CD4-positive, alpha-beta T cell treated with Interleukin-6 at 100 ng/mL for 8 hours (primary cell): Measurements from ENCODE around the gene TEX264.
"Not testable (repeated sequence)": the region's sequence is repeated elsewhere in the genome, so short reads cannot be mapped to it uniquely, and the experiment has no call there.

Experiments used
- DNase-seq: peaks from one replicate; pipeline ENCODE4 v3.0.0-alpha.2; 2020; ENCODE audit warnings: mixed read lengths, low spot score

Gene TEX264

DNA sequence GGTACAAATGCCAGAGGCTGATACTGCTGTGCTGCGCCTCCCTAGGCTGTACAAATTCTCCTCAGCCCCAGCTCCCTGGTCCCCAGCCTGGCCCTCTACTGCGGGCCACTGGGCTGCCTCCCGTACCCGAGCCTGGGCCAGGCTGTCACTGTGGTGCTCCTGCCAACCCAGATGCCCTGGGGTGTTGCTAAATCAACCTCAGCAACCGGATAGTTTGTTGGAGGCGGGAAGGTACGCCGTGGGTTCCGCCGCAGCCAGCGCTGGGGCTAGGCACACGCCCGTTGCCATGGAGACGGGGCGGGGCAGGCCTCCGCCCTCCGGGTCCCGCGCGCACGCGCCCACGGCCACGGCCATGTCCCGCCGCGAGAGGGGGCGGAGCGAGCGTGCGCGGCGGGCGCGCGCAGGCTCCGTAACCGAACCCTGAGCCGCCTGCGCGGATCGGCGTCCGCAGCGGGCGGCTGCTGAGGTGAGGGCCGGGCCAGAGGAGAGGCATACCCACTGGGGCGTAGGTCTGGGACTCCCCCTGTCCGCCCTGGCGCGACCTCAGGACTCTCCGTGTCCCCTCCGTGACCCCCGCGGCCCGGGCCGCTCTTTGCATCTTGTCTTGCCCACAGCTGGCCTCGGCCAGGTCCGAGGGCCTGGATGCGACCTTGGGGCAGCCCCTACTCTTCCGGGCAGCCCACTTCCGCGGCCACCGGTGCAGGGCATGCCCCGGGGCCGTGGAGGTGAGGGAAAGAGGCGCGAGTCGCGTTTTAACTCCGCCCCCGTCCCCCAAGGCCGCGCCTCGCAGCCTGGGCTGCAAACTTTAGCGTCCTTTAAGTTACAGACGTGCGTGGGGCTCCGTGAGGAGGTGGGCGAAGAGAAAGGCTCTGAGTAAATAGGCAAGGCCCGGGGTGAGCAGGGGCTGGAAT lies at the start of gene TEX264:
Gene TEX264, plus strand, starts transcription at position 430 of the 911 bp plus-strand sequence. CDS start 3,053 bp downstream, outside the sequence.
- DNase-seq = peak; percentile 95

GRCh38 chr3:51622413-51622812 lies 48.6 kb upstream of the TEX264 start:
- no peak for DNase-seq

DNA sequence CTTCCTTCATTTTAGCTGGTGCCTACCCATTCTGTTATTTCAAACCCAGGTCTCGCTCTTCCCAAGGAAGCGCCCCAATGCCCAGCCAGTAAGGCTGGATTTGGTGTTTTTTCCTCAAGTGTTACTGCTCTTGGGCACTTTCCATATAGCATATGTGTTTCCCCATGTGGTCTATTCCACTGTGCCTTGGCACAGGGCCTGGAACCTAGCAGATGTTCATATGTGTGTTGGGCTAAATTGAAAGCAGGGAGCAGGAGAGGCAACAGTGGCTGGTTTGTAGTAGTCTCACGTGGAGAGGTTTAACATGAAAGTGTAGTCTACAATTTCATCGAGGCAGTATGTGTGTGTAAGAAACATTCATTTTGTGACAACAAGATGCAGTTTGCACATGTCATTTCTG lies 48.2 kb upstream of the TEX264 start:
- no peak for DNase-seq

DNA sequence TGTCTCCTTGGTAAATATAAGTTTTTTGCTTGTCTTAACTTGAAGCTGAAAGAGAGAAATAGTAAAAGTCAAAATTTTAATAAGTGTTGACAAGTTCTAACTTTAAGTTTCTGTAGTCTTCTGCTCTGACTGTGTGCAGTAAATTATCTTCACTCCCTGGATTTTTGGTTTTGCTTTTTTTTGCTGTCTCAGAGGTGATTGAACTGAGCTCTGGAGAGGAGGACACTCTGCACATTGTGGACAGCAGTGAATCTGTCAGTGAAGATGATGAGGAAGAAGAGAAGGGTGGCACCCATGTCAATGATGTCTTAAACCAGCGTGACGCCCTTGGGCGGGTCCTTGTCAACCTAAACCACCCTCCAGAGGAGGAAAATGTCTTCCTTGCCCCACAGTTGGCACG lies 40.5 kb upstream of the TEX264 start:
- DNase-seq = no peak

DNA sequence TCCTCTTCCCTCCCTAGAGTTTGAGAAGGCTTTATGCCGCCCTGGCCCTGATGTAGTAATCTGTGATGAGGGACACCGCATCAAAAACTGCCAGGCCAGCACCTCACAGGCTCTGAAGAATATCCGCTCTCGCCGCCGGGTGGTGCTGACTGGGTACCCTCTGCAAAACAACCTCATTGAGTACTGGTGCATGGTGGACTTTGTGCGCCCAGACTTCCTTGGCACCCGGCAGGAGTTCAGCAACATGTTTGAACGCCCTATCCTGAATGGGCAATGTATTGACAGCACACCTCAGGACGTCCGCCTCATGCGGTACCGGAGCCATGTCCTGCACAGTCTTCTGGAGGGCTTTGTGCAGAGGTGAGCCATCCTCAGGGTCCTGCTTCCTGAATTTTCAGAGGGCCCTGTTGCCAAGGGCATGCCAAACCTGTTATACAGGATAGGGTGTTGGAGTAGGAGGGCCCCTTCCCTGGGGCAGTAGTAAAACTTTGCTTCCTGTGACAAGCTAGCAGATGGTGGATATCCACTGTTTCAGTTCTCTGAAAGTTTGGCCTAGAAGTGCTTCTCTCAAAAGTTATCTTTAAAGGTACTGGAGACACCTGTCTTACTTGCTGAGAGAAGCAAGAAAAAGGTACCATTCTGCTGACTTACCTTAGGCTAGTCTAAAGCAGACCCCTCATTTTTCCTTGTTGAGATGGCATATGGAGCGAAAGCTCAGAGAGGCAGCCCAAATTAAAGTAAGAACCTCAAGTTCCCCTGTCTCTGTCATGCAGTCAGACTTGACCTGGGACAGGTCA lies 33.7 kb upstream of the TEX264 start:
- DNase-seq = no peak

DNA sequence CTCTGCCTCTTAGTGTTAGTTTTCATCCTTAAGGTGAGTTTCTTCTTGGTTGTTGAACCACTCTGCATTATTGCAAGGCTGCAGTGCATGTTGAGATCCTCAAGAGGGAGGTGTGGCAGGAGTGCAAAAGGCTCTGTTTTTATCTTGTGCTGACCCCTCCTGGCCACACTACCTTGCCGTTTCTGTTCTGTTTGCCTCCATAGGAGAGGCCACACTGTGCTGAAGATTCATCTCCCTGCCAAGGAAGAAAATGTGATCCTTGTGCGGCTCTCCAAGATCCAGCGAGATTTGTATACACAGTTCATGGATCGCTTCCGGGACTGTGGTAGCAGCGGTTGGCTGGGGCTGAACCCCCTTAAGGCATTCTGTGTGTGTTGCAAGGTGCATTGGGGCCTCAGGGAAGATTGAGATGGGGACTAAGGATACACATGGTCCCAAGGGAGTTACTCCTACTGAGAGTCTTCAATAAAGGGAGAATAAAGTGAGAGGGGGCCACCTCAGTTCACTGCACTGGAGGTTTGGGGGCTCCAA lies 33.0 kb upstream of the TEX264 start:
- peak; percentile 7 for DNase-seq

DNA sequence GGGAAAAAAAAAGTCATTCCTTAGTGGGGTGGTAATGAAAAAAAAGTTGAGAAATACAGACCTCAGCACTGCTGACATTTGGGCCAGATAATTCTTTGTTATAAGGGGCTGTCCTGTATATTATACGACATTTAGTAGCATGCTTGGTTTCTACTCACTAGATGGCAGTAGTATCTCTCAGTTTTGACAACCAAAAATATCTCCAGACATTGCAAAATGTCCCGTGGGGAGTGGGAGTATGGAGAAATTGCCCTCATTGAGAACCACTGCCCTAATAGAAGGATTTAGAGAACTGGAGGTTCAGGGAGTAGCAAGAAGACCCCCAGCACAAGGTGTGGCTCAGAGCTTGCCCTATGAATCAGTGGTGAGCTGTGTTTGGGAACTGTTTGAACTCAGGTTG lies 28.6 kb upstream of the TEX264 start:
- DNase-seq = no peak

DNA sequence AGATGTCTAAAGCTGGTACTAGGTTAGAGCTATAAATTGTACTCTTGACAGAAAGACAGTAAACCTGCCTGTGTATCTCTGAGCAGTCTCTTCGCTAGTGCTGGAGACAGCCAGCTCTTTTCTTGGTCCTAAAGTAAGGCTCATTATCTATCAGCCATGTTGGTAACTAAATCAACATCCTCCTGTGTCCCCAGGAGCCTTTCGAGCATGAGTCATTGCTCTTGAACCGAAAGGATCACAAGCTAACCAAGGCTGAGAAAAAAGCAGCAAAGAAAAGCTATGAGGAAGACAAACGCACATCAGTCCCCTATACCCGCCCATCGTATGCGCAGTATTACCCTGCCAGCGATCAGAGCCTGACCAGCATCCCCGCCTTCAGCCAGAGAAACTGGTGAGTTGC lies 25.0 kb upstream of the TEX264 start:
- DNase-seq = no peak

- not testable (repeated sequence) for DNase-seq
These were observed 18.9 kb upstream of the TEX264 start for GRCh38 chr3:51652103-51652502.

DNA sequence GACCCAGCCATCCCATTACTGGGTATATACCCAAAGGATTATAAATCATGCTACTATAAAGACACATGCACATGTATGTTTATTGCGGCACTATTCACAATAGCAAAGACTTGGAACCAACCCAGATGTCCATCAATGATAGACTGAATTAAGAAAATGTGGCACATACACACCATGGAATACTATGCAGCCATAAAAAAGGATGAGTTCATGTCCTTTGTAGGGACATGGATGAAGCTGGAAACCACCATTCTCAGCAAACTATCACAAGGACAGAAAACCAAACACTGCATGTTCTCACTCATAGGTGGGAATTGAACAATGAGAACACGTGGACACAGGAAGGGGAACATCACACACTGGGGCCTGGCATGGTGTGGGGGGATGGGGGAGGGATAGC lies 17.6 kb upstream of the TEX264 start:
- DNase-seq = not testable (repeated sequence)

DNA sequence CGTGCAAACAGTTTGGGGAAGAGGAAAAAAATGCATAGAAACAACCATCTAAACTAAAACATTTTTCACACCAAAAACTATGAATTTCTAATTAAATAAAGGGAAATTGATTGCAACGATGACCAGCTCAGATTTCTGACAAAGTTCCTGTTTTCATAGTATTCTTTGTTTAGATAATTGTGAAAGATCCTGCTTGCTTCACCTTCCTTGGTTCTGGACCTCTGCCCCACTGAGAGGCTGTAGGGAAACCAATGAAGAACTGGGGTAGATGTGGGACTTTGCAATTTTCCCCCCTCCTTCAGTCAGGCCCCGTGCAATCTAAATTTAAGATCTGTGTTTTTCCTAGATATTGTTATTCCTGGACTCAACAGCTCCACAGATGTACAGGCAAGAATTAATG lies 13.8 kb upstream of the TEX264 start:
- DNase-seq = no peak

GRCh38 chr3:51659942-51660341 lies 11.1 kb upstream of the TEX264 start:
- no peak for DNase-seq

GRCh38 chr3:51662456-51662855 lies 8.6 kb upstream of the TEX264 start:
- no peak for DNase-seq

DNA sequence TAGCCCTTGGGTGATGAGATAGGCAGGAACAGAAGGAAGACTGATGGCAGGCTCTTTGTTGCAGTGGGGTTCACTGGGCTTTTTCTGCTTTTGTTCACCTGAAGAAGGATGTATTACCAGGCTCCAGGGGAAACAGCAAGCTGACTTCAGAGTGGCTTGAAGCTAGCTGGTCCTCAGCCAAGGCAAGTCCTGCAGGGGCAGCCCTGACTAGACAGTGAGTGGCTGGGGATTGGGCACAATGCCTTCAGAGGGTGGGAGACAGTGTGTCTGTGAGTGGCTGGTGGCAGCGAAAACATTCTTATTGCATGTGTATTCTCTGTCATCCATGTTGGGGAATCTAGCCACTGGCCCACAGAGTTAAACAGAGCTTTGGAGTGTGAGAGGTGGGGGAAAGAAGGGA lies 2.3 kb upstream of the TEX264 start:
- no peak for DNase-seq

- DNase-seq = peak; percentile 71
These were observed 1.6 kb upstream of the TEX264 start for GRCh38 chr3:51669241-51670052.

- DNase-seq = peak; percentile 28
These were observed 814 bp upstream of the TEX264 start for GRCh38 chr3:51670053-51670822.

GRCh38 chr3:51671734-51672475 lies 853 bp downstream of the TEX264 start:
- peak; percentile 44 for DNase-seq

- DNase-seq = no peak
These were observed 2.2 kb downstream of the TEX264 start for GRCh38 chr3:51673181-51673801.

DNA sequence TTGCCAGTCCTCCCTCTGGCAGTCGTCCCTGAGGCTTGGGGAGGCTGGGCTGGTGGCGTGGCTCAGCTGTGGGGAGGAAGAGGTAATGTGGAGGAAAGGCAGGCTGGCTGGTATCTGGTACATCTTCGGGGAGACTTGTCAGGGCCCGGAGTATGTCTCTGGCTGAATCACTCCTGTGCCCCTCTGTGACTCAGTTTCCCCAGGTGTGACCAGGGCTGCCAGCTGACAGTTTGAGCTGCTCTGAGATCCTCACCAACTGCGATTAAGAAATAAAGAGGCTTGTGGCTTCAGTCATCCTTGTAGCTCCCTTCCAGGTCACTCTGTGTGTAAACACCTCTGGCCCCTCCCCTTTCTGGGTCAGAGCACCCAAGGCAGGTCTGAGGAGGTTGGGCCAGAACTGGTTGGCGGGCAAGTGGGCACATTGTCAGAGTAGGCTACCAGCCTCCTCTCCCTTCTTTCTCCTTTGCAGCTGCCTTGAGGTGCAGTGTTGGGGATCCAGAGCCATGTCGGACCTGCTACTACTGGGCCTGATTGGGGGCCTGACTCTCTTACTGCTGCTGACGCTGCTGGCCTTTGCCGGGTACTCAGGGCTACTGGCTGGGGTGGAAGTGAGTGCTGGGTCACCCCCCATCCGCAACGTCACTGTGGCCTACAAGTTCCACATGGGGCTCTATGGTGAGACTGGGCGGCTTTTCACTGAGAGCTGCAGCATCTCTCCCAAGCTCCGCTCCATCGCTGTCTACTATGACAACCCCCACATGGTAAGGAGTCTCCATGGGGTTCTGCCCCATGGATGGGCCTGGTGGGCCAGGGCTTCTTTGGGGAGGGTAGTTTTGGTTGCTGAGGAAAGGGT lies 3.0 kb downstream of the TEX264 start:
- DNase-seq = no peak
